ENCODE results near the gene GIT1.

Gene GIT1

GRCh38 chr17:29577001-29577370, 12.5 kb downstream of the GIT1 start:
- no peak for TF ChIP-seq BACH2 (CRISPR knock-in tag; IDR thresholded peaks at IDR 0.05; ENCODE audit: borderline replicate concordance)
- TF ChIP-seq ISL1 (CRISPR knock-in tag; IDR thresholded peaks at IDR 0.05), result no peak
- TF ChIP-seq CREB5 (CRISPR knock-in tag; IDR thresholded peaks at IDR 0.05; ENCODE audit: low read depth), result no peak
- TF ChIP-seq PPARA (CRISPR knock-in tag; IDR thresholded peaks at IDR 0.05; ENCODE audit: borderline replicate concordance), result no peak
- no peak for TF ChIP-seq TSHZ2 (CRISPR knock-in tag; IDR thresholded peaks at IDR 0.05)
- TF ChIP-seq TOX (CRISPR knock-in tag; IDR thresholded peaks at IDR 0.05; ENCODE audit: borderline replicate concordance), result no peak
- no peak for TF ChIP-seq CSRNP3 (CRISPR knock-in tag; IDR thresholded peaks at IDR 0.05)
- no peak for TF ChIP-seq ARNTL (CRISPR knock-in tag; IDR thresholded peaks at IDR 0.05; ENCODE audit: borderline replicate concordance, low read depth)
- no peak for TF ChIP-seq SNAI2 (CRISPR knock-in tag; IDR thresholded peaks at IDR 0.05)
- TF ChIP-seq ESRRG (CRISPR knock-in tag; IDR thresholded peaks at IDR 0.05), result no peak
- no peak for TF ChIP-seq ZFP30 (CRISPR knock-in tag; IDR thresholded peaks at IDR 0.05)
- no peak for TF ChIP-seq OSR1 (CRISPR knock-in tag; IDR thresholded peaks at IDR 0.05)
- no peak for ATAC-seq

- no peak for ATAC-seq
- TF ChIP-seq ISL1 (CRISPR knock-in tag; IDR thresholded peaks at IDR 0.05), result no peak
- no peak for TF ChIP-seq CSRNP3 (CRISPR knock-in tag; IDR thresholded peaks at IDR 0.05)
- TF ChIP-seq SNAI2 (CRISPR knock-in tag; IDR thresholded peaks at IDR 0.05), result no peak
- TF ChIP-seq ZFP30 (CRISPR knock-in tag; IDR thresholded peaks at IDR 0.05), result no peak
- TF ChIP-seq BACH2 (CRISPR knock-in tag; IDR thresholded peaks at IDR 0.05; ENCODE audit: borderline replicate concordance), result no peak
- TF ChIP-seq ZNF70 (CRISPR knock-in tag; IDR thresholded peaks at IDR 0.05), result no peak
- no peak for TF ChIP-seq TCF4 (CRISPR knock-in tag; IDR thresholded peaks at IDR 0.05; ENCODE audit: borderline replicate concordance)
- TF ChIP-seq POU6F1 (CRISPR knock-in tag; IDR thresholded peaks at IDR 0.05; ENCODE audit: borderline replicate concordance, low read depth), result no peak
- no peak for TF ChIP-seq ZNF565 (CRISPR knock-in tag; conservative IDR thresholded peaks at IDR 0.05; ENCODE audit: low read depth)
These were observed 13.0 kb downstream of the GIT1 start for GRCh38 chr17:29576214-29577000.

- ATAC-seq, result no peak
- TF ChIP-seq GLIS3 (CRISPR knock-in tag; IDR thresholded peaks at IDR 0.05) (no peak), CSDC2 (CRISPR knock-in tag; IDR thresholded peaks at IDR 0.05) (no peak), CSRNP3 (CRISPR knock-in tag; IDR thresholded peaks at IDR 0.05) (no peak), TSHZ2 (CRISPR knock-in tag; IDR thresholded peaks at IDR 0.05) (no peak), PATZ1 (CRISPR knock-in tag; IDR thresholded peaks at IDR 0.05; ENCODE audit: borderline replicate concordance) (no peak), PPARA (CRISPR knock-in tag; IDR thresholded peaks at IDR 0.05; ENCODE audit: borderline replicate concordance) (no peak)
These were observed 13.8 kb downstream of the GIT1 start for GRCh38 chr17:29575511-29576213.
